Astrocyte (in vitro differentiated cells and primary cell): ENCODE results near the gene CABP4.

Experiments used
- EZH2 ChIP-seq: IDR thresholded peaks from 2 replicates; pipeline ENCODE4 v1.6.1; 2012; ENCODE audit warnings: mild to moderate bottlenecking, low read length, inconsistent platforms; ENCODE audit not compliant: insufficient read depth
- TF ChIP-seq, protein P1 (sequence below): IDR thresholded peaks from 2 replicates; pipeline ENCODE4 v1.5.1; 2011; ENCODE audit warnings: low read depth, mild to moderate bottlenecking, inconsistent platforms, low read length, moderate library complexity; ENCODE audit not compliant: insufficient read depth

DNA sequence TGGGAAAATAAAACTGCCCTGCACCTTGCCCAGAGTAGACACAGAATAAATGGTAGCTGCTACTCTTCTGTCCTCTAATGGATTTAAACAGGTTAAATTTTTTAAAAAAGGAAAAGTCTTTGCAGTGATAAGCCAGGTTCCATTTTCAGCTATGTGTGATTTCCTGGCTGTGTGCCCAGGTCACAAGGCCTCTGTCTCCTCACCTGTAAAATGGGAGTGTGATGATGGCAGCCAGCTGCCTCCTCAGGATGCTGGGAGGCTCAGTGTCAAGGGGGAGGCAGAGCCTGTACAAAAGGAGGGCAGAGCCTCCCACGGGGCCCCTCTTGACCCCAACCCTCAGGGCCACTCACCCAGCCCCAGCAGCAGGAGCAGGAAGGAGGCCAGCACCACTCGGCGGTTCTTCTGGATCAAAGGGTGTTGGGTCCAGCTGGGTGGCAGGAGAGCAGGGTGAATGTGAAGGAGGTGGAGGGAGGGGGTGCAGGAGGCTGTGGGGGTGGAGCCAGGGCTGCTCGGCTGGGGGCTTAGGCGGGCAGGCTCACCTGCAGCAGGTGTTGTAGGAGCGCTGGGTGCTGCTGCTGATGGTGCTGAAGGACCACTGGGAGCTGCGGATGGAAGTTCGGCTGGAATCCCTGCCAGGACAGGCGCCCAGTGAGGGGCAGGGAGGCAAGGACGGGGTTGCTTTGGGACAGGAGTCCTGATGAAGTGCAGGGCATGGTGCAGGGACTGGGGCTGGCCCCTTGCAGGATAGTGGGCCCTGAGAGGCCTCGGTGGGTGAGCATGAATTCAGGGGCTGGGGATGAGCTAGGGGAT, 12.0 kb downstream of the CABP4 start:
- TF ChIP-seq, protein P1, sequence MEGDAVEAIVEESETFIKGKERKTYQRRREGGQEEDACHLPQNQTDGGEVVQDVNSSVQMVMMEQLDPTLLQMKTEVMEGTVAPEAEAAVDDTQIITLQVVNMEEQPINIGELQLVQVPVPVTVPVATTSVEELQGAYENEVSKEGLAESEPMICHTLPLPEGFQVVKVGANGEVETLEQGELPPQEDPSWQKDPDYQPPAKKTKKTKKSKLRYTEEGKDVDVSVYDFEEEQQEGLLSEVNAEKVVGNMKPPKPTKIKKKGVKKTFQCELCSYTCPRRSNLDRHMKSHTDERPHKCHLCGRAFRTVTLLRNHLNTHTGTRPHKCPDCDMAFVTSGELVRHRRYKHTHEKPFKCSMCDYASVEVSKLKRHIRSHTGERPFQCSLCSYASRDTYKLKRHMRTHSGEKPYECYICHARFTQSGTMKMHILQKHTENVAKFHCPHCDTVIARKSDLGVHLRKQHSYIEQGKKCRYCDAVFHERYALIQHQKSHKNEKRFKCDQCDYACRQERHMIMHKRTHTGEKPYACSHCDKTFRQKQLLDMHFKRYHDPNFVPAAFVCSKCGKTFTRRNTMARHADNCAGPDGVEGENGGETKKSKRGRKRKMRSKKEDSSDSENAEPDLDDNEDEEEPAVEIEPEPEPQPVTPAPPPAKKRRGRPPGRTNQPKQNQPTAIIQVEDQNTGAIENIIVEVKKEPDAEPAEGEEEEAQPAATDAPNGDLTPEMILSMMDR = no peak
- TF ChIP-seq EZH2 = no peak
